HG02571 (cell line): ENCODE data around the gene LRRC73.
"Not testable (repeated sequence)": the region's sequence is repeated elsewhere in the genome, so short reads cannot be mapped to it uniquely, and the experiment has no call there.

ENCODE experiments used
- ATAC-seq: cut with Tn5 transposase; IDR thresholded peaks from one replicate; pipeline ENCODE4 v1.9.1; 2021; ENCODE audit warnings: mild to moderate bottlenecking, moderate library complexity; ENCODE audit not compliant: unreplicated experiment

The LRRC73 gene

GRCh38 chr6:43509984-43510826 is at the start of gene LRRC73:
TSS of gene LRRC73 (minus strand) at chr6:43510346. CDS start at chr6:43509785, 561 bp downstream.
- ATAC-seq, result peak; percentile 61

- ATAC-seq, result no peak
Observed at GRCh38 chr6:43559328-43559727, 49.2 kb upstream of the LRRC73 start.

GRCh38 chr6:43557620-43558019 is 47.5 kb upstream of the LRRC73 start:
- not testable (repeated sequence) for ATAC-seq

GRCh38 chr6:43547222-43547621 is 37.1 kb upstream of the LRRC73 start:
- no peak for ATAC-seq

- ATAC-seq, result no peak
Observed at GRCh38 chr6:43544461-43544860, 34.3 kb upstream of the LRRC73 start.

GRCh38 chr6:43541774-43542471 is 31.8 kb upstream of the LRRC73 start:
- no peak for ATAC-seq

GRCh38 chr6:43540507-43540906 is 30.4 kb upstream of the LRRC73 start:
- ATAC-seq, result no peak

- ATAC-seq, result not testable (repeated sequence)
Observed at GRCh38 chr6:43539409-43539808, 29.3 kb upstream of the LRRC73 start.

GRCh38 chr6:43538986-43539385 is 28.8 kb upstream of the LRRC73 start:
- not testable (repeated sequence) for ATAC-seq

- no peak for ATAC-seq
Observed at GRCh38 chr6:43532201-43532600, 22.1 kb upstream of the LRRC73 start.

GRCh38 chr6:43524483-43524961 is 14.4 kb upstream of the LRRC73 start:
- no peak for ATAC-seq

GRCh38 chr6:43523284-43523683 is 13.1 kb upstream of the LRRC73 start:
- no peak for ATAC-seq

- no peak for ATAC-seq
Observed at GRCh38 chr6:43522547-43523261, 12.6 kb upstream of the LRRC73 start.

GRCh38 chr6:43521836-43522235 is 11.7 kb upstream of the LRRC73 start:
- no peak for ATAC-seq

GRCh38 chr6:43520097-43520496 is 10.0 kb upstream of the LRRC73 start:
- ATAC-seq, result no peak

- ATAC-seq, result no peak
Observed at GRCh38 chr6:43517505-43518357, 7.6 kb upstream of the LRRC73 start.

- peak; percentile 83 for ATAC-seq
Observed at GRCh38 chr6:43516697-43517504, 6.8 kb upstream of the LRRC73 start, which contains the start of the genes POLR1C and YIPF3. TSS of gene POLR1C (plus strand) at chr6:43517089. CDS start at chr6:43517110, 21 bp downstream. TSS of gene YIPF3 (minus strand) at chr6:43516926. CDS start at chr6:43516807, 119 bp downstream.

GRCh38 chr6:43516367-43516696 is 6.2 kb upstream of the LRRC73 start:
- no peak for ATAC-seq

GRCh38 chr6:43515808-43516207 is 5.7 kb upstream of the LRRC73 start:
- no peak for ATAC-seq
